ENCODE data around the gene EHD2. TPM values are rescaled to one million over a fixed set of nuclear protein-coding genes. Genes with fewer than 3 reads are reported as not detected.
A peak's percentile ranks its signal among the peaks of the same experiment; 100 is the strongest.

EHD2 gene
- total RNA-seq, 1 donor from 2014 or later: 148 TPM

DNA sequence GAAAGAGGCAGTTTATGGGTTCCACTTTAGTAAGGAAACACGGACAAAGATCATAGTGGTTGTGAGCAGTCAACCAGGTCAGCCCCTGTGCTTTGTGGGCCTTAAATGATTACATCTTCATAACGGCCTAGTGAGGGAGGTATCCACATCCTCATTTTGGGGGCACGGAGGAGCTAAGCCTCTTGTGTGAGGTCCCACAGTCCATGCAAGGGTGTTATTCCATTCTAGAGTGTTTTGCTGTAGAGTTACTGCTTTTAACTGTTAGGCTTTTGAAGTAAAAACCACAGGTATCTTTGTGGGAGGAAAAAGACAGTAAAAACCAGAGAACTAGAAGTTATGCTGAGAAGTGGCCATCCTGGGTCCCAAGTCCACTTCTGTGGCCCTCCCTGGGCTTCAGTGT lies 36.1 kb downstream of the EHD2 start:
- TF ChIP-seq, protein P1, sequence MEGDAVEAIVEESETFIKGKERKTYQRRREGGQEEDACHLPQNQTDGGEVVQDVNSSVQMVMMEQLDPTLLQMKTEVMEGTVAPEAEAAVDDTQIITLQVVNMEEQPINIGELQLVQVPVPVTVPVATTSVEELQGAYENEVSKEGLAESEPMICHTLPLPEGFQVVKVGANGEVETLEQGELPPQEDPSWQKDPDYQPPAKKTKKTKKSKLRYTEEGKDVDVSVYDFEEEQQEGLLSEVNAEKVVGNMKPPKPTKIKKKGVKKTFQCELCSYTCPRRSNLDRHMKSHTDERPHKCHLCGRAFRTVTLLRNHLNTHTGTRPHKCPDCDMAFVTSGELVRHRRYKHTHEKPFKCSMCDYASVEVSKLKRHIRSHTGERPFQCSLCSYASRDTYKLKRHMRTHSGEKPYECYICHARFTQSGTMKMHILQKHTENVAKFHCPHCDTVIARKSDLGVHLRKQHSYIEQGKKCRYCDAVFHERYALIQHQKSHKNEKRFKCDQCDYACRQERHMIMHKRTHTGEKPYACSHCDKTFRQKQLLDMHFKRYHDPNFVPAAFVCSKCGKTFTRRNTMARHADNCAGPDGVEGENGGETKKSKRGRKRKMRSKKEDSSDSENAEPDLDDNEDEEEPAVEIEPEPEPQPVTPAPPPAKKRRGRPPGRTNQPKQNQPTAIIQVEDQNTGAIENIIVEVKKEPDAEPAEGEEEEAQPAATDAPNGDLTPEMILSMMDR (IDR thresholded peaks at IDR 0.05): no peak
- DNase-seq (no peak), ATAC-seq (no peak)
- Histone ChIP-seq H3K27ac (no peak overlapping the region), H3K27me3 (ENCODE audit: low read depth) (no peaks in the 10 kb centered on the region), H3K9me3 (no peaks in the 10 kb centered on the region), H3K4me1 (peaks cover 23% of the 10 kb centered on the region), H3K36me3 (peaks cover 81% of the 10 kb centered on the region), H3K4me3 (no peak overlapping the region)
- intact Hi-C loops (cut with DNase I): no loop called here

DNA sequence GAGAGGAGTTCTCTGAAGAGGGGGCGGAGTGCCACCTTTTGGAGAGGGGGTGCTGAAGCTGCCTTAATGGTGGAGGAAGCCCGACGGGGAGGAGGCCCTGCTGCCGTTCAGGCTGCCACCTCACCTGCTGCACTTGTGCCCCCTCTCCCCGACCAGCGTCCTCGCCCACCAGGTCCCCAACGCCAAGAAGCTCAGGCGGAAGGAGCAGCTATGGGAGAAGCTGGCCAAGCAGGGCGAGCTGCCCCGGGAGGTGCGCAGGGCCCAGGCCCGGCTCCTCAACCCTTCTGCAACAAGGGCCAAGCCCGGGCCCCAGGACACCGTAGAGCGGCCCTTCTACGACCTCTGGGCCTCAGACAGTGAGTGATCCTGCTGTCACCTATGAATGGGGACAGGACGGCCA lies 37.5 kb downstream of the EHD2 start:
- no peaks in the 10 kb centered on the region for H3K27me3 ChIP-seq (ENCODE audit: low read depth)
- TF ChIP-seq, protein P1 (IDR thresholded peaks at IDR 0.05): no peak
- H3K27ac ChIP-seq: no peak overlapping the region
- peaks cover 14% of the 10 kb centered on the region for H3K4me1 ChIP-seq
- DNase-seq (no peak), ATAC-seq (no peak)
- H3K9me3 ChIP-seq: no peaks in the 10 kb centered on the region
- peaks cover 96% of the 10 kb centered on the region for H3K36me3 ChIP-seq
- intact Hi-C loops (cut with DNase I): no loop called here
- no peak overlapping the region for H3K4me3 ChIP-seq

DNA sequence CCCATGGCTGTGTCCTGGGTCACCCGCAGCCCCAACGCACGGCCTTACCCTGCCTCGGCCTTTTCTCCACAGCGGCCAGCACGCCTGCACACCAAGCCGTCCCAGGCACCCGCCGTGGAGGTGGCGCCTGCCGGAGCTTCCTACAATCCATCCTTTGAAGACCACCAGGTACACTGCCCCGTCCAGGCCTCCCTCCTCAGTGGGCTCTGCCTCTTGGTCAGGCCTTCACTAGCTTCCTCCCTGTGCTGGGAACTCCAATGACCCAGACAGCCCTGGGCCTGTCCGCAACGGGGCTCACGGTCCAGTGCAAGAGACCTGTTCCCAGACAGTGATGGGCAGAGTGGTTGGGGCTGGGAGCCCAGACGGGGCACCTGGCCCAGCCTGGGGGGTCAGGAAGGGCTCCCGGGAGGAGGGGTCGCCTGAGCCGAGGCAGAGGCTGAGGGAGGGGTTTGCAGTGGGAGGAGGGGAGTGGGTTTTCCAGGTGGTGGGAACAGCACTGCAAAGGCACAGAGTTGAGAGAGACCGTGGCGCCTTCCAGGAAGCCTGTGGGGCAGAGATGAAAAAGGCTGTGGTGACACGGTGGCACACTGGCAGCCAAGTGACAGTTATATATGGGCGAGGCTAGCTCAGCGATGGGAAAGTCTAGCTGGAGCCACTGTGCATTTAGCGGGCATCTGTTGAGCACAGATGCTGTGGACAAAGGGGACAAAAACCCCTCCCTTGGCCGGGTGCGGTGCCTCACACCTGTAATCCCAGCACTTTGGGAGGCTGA lies 39.4 kb downstream of the EHD2 start:
- intact Hi-C loops (cut with DNase I): no loop called here
- DNase-seq: no peak

DNA sequence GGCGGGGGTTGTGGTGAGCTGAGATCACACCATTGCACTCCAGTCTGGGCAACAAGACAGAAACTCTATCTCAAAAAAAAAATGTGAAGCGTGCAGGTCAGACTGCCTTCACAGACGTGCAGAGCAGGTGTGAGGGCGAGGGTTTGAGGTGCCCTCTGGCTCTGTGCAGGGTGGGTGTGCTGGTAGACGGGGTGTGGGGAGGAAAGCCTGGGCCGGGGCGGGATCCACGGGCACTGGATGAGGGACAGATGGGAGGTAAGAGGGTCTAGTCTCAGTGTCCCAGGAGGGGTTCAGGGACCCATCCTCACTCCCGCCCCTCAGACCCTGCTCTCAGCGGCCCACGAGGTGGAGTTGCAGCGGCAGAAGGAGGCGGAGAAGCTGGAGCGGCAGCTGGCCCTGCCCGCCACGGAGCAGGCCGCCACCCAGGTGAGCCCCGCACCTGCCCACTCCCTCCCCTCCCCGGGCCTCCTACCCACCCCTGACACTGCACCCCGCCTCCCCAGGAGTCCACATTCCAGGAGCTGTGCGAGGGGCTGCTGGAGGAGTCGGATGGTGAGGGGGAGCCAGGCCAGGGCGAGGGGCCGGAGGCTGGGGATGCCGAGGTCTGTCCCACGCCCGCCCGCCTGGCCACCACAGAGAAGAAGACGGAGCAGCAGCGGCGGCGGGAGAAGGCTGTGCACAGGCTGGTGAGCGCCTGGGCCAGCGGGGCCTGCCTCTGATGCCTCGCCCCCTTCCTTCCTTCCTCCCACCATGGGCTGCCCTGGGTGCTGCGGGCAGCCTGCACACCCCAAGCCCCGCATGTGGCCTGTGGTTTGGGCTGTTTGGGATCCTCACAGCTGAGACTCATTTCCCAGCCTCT lies 41.2 kb downstream of the EHD2 start:
- TF ChIP-seq, protein P1 (IDR thresholded peaks at IDR 0.05): no peak
- Histone ChIP-seq H3K27me3 (ENCODE audit: low read depth) (no peaks in the 10 kb centered on the region), H3K36me3 (peaks cover 100% of the 10 kb centered on the region), H3K4me1 (no peaks in the 10 kb centered on the region), H3K4me3 (no peak overlapping the region), H3K27ac (no peak overlapping the region), H3K9me3 (no peaks in the 10 kb centered on the region)
- no peak for DNase-seq
- no peak for ATAC-seq
- intact Hi-C loops (cut with DNase I): no loop called here

More for the DNA sequence above, 39.4 kb downstream of the EHD2 start:
- TF ChIP-seq, protein P1 (IDR thresholded peaks at IDR 0.05): no peak
- Histone ChIP-seq H3K9me3 (no peaks in the 10 kb centered on the region), H3K4me1 (no peaks in the 10 kb centered on the region), H3K27ac (no peak overlapping the region), H3K36me3 (peaks cover 100% of the 10 kb centered on the region), H3K27me3 (ENCODE audit: low read depth) (no peaks in the 10 kb centered on the region), H3K4me3 (no peak overlapping the region)
- ATAC-seq: no peak

DNA sequence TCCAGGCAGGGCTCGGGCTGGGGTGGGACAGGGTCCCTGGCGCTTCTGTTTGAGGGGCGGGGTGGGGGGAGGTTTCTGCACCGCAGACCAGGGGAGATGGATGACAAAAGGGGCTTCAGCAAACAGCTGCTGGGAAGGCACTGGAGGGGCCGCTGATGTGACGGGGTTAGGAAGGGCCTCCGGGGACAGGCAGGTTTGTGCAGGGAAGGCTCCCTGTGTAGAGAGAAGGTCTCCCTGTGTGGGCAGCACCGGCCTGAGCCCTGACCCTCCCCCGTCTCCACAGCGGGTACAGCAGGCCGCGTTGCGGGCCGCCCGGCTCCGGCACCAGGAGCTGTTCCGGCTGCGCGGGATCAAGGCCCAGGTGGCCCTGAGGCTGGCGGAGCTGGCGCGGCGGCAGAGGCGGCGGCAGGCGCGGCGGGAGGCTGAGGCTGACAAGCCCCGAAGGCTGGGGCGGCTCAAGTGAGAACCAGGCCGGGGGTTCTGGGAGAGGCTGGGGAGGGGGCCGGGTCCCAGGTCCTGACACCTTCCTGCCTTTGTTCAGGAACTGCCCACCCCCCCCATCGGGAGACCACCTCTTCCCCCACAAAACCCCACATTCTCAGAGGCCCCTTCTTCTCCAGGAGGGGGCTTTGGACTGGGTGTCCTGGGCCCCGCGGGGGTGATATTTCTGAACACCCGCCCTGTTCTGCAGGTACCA lies 42.0 kb downstream of the EHD2 start:
- no peak for DNase-seq
- H3K9me3 ChIP-seq: no peaks in the 10 kb centered on the region
- TF ChIP-seq, protein P1 (IDR thresholded peaks at IDR 0.05): no peak
- H3K4me1 ChIP-seq: no peaks in the 10 kb centered on the region
- peaks cover 95% of the 10 kb centered on the region for H3K36me3 ChIP-seq
- H3K4me3 ChIP-seq: no peak overlapping the region
- peak in 1 of 2 donors; percentile 10 for ATAC-seq
- H3K27ac ChIP-seq: no peak overlapping the region
- intact Hi-C loops (cut with DNase I): no loop called here
- H3K27me3 ChIP-seq (ENCODE audit: low read depth): no peaks in the 10 kb centered on the region

Data from lower lobe of right lung (tissue), 2 donors.